Breast epithelium (tissue), 4 donors: ENCODE measurements around the gene SH3BP5. TPM values are rescaled to one million over a fixed set of nuclear protein-coding genes. Genes with fewer than 3 reads are reported as not detected.
A peak's percentile ranks its signal among the peaks of the same experiment; 100 is the strongest.

Source experiments
- DNase-seq, 2 donors: peaks; one replicate each; pipeline ENCODE4 v3.0.0-alpha.2; 2019; ENCODE audit warnings: low spot score in 2 of 2
- H3K27ac ChIP-seq, 2 donors: fragments of 200-600 bp; sonication (generic) in 1 of 2; one replicate each; pipeline ENCODE4 v1.5.1; 2016 to 2019; ENCODE audit warnings: mild to moderate bottlenecking in 1 of 2
- H3K27me3 ChIP-seq, 2 donors: fragments of 200-600 bp; sonication (generic) in 1 of 2; one replicate each; pipeline versions ENCODE4 v1.5.1 to v1.6.0; 2017 to 2019; ENCODE audit warnings: control low read depth in 1 of 2, mild to moderate bottlenecking in 1 of 2
- H3K36me3 ChIP-seq: fragments of 200-600 bp; one replicate; pipeline ENCODE4 v1.5.1; 2019
- H3K4me1 ChIP-seq, 2 donors: fragments of 200-600 bp; sonication (generic); one replicate each; pipeline ENCODE4 v1.5.1; 2016 to 2019; ENCODE audit warnings: control low read depth in 1 of 2
- H3K4me3 ChIP-seq, 3 donors: fragments of 200-600 bp; sonication (generic); 1 replicate in 2 of 3; 2 replicates in 1 of 3; pipeline ENCODE4 v1.5.1; 2016 to 2019; ENCODE audit warnings: mild to moderate bottlenecking in 3 of 3, moderate library complexity in 2 of 3
- H3K9me3 ChIP-seq, 2 donors: fragments of 200-600 bp; sonication (generic) in 1 of 2; one replicate each; pipeline ENCODE4 v1.5.1; 2016 to 2019; ENCODE audit warnings: control low read depth in 1 of 2
- CTCF ChIP-seq, 3 donors: fragments of 450-650 bp; IDR thresholded peaks; one replicate each; pipeline ENCODE4 v1.5.1; 2016 to 2017; ENCODE audit warnings: antibody characterized with exemption in 3 of 3, mild to moderate bottlenecking in 3 of 3, moderate library complexity in 3 of 3
- POLR2A ChIP-seq: fragments of 450-650 bp; IDR thresholded peaks from one replicate; pipeline ENCODE4 v1.6.1; 2016; ENCODE audit warnings: antibody characterized with exemption, mild to moderate bottlenecking, moderate library complexity
- POLR2AphosphoS5 ChIP-seq, 3 donors: sonication (generic); formaldehyde crosslinking; IDR thresholded peaks; one replicate each; pipeline ENCODE4 v1.6.1; 2017; ENCODE audit warnings: antibody characterized with exemption in 3 of 3
- intact Hi-C: fragments of 100-400 bp; cut with DNase I; formaldehyde crosslinking; loops from one replicate; pipeline ENCODE4 v1.15.1; 2023; ENCODE audit warnings: low total_unique reads
- total RNA-seq, 3 donors: library from RNA; depleted of rRNA; stranded (reverse); fragments of >200 nt; gene quantifications; one replicate each; pipeline ENCODE4 v1.1.0, GENCODE V29; 2016

The SH3BP5 gene
- total RNA-seq, 3 donors from 2014 or later: 56.9 to 96.2 (median 83.2) TPM

GRCh38 chr3:15330031-15330596, 2.3 kb downstream of the SH3BP5 start:
- intact Hi-C loops: no loop called here
- H3K4me1 ChIP-seq: peaks cover 15 to 30% of the 10 kb centered on the region in 2 donors

DNA sequence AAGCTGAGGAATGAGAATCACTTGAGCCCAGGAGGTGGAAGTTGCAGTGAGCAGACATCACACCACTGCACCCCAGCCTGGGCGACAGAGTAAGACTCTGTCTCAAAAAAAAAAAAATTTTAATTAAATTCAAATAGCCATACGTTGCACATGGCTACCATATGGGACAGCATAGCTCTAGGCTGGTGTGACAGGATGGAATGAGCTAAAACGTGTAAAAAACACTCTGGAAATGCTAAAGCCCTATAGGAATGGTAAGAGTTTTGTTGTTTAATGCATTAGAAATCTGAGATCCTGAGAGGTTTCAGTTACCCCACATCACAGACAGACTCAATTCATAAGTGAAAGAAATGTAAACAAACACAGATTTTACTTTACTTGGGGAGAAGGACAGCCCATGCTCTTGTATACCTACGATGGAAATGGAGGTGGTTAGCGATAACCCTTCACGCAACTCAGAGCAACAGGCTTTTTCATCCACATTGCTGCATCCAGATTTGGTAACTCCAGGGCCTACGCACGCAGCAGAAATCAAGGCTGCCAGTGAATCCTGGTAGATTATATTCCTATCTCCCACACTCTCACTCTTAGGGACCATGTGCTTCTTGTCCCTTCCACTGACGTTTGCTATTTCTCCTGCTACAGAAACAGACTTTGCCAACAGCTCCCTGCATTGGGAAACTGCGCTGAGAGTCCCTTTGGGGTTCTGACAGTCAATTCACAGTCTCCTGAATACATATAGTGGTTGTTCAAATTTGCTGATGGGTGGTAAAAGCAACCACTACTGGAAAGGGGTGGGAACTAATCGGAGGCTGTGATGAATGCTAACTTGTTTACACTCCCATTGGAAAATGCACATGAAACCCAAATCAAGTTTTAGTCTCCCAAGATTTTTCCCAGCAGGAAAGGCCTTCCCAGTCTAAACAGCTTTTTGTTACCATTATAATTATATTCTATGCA, 3.1 kb downstream of the SH3BP5 start:
- peak overlapping the region; percentile 92 to 96 for H3K27ac ChIP-seq
- H3K4me1 ChIP-seq: peaks cover 15 to 35% of the 10 kb centered on the region in 2 donors
- intact Hi-C loops: no loop called here
- H3K9me3 ChIP-seq: no peaks in the 10 kb centered on the region
- no peaks in the 10 kb centered on the region for H3K36me3 ChIP-seq
- DNase-seq: no peak
- H3K4me3 ChIP-seq: peak overlapping the region in 1 of 3 donors; percentile 99
- H3K27me3 ChIP-seq: no peaks in the 10 kb centered on the region
- TF ChIP-seq POLR2A (no peak), POLR2AphosphoS5 (IDR thresholded peaks at IDR 0.05) (peak in 1 of 3 donors; percentile 9)

More at GRCh38 chr3:15330031-15330596, 2.3 kb downstream of the SH3BP5 start:
- TF ChIP-seq CTCF (IDR thresholded peaks at IDR 0.05): no peak
- TF ChIP-seq POLR2AphosphoS5 (IDR thresholded peaks at IDR 0.05): peak; percentile 71 to 93 (median 83)
- TF ChIP-seq POLR2A: no peak
- Histone ChIP-seq H3K27me3 (no peaks in the 10 kb centered on the region), H3K9me3 (no peaks in the 10 kb centered on the region), H3K4me3 (peak overlapping the region; percentile 72 to 99 (median 93)), H3K36me3 (no peaks in the 10 kb centered on the region), H3K27ac (peak overlapping the region; percentile 92 to 96)
- peak in 1 of 2 donors; percentile 67 for DNase-seq

- Histone ChIP-seq H3K4me1 (peaks cover 15 to 41% of the 10 kb centered on the region in 2 donors), H3K9me3 (no peaks in the 10 kb centered on the region), H3K27me3 (no peaks in the 10 kb centered on the region), H3K36me3 (no peaks in the 10 kb centered on the region), H3K27ac (peak overlapping the region; percentile 92 to 96), H3K4me3 (peak overlapping the region in 1 of 3 donors; percentile 32)
- DNase-seq: peak in 1 of 2 donors; percentile 57
- intact Hi-C loops: no loop called here
- peak in 1 of 3 donors; percentile 32 for TF ChIP-seq POLR2AphosphoS5 (IDR thresholded peaks at IDR 0.05)
- TF ChIP-seq POLR2A: no peak
- TF ChIP-seq CTCF (IDR thresholded peaks at IDR 0.05): no peak
Measured at GRCh38 chr3:15327941-15328340, 4.4 kb downstream of the SH3BP5 start.

GRCh38 chr3:15326673-15327072, 5.7 kb downstream of the SH3BP5 start:
- peak overlapping the region; percentile 92 to 96 for H3K27ac ChIP-seq
- H3K27me3 ChIP-seq: no peaks in the 10 kb centered on the region
- H3K9me3 ChIP-seq: no peaks in the 10 kb centered on the region
- H3K36me3 ChIP-seq: no peaks in the 10 kb centered on the region
- no peak overlapping the region for H3K4me3 ChIP-seq
- intact Hi-C loops: no loop called here
- DNase-seq: no peak
- peaks cover 15 to 41% of the 10 kb centered on the region in 2 donors for H3K4me1 ChIP-seq
- TF ChIP-seq POLR2A: no peak
- TF ChIP-seq CTCF (IDR thresholded peaks at IDR 0.05): no peak
- TF ChIP-seq POLR2AphosphoS5 (IDR thresholded peaks at IDR 0.05): no peak

GRCh38 chr3:15326037-15326436, 6.3 kb downstream of the SH3BP5 start:
- DNase-seq: peak in 1 of 2 donors; percentile 58
- intact Hi-C loops: no loop called here
- H3K4me1 ChIP-seq: peaks cover 12 to 41% of the 10 kb centered on the region in 2 donors

More at GRCh38 chr3:15326037-15326436, 6.3 kb downstream of the SH3BP5 start:
- Histone ChIP-seq H3K36me3 (no peaks in the 10 kb centered on the region), H3K27ac (peak overlapping the region; percentile 92 to 96), H3K4me3 (peak overlapping the region in 1 of 3 donors; percentile 17), H3K9me3 (no peaks in the 10 kb centered on the region), H3K27me3 (no peaks in the 10 kb centered on the region)
- TF ChIP-seq POLR2A (no peak), CTCF (IDR thresholded peaks at IDR 0.05) (no peak), POLR2AphosphoS5 (IDR thresholded peaks at IDR 0.05) (peak in 1 of 3 donors; percentile 12)
